GM12865 (cell line): Measurements from ENCODE around the gene OR5F1.

Experiments used
- DNase-seq: peaks from one replicate; pipeline ENCODE4 v3.0.0; 2010; ENCODE audit warnings: low read depth
- H3K4me3 ChIP-seq: 2 replicates; pipeline ENCODE4 v1.5.1; 2011; ENCODE audit warnings: mild to moderate bottlenecking, low read depth, low read length, control low read depth
- TF ChIP-seq, protein P1 (sequence below): IDR thresholded peaks from 2 replicates; pipeline ENCODE4 v1.5.1; 2011; ENCODE audit warnings: low read length, control low read depth, low read depth, inconsistent platforms; ENCODE audit not compliant: insufficient read depth; ENCODE audit errors: missing control alignments

Gene OR5F1

DNA sequence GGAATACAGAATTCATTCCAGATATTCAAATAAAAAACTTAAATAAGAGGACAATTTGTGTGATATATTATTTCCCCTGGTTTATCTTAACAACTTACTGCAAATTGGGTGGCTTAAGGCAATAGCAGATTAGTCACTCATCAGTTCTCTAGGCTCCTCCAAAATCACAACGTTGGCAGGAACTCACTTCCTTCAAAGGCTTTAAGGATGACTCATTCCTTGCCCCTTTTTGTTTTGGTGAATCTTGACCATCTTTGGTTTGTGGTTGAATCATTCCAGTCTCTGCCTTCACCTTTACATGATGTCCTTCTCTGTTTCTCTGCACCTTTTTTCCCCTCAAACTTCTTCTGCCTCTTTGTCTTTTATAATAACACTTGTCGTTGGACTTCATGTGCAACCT lies 28.0 kb downstream of the OR5F1 start:
- no peak for DNase-seq
- TF ChIP-seq, protein P1, sequence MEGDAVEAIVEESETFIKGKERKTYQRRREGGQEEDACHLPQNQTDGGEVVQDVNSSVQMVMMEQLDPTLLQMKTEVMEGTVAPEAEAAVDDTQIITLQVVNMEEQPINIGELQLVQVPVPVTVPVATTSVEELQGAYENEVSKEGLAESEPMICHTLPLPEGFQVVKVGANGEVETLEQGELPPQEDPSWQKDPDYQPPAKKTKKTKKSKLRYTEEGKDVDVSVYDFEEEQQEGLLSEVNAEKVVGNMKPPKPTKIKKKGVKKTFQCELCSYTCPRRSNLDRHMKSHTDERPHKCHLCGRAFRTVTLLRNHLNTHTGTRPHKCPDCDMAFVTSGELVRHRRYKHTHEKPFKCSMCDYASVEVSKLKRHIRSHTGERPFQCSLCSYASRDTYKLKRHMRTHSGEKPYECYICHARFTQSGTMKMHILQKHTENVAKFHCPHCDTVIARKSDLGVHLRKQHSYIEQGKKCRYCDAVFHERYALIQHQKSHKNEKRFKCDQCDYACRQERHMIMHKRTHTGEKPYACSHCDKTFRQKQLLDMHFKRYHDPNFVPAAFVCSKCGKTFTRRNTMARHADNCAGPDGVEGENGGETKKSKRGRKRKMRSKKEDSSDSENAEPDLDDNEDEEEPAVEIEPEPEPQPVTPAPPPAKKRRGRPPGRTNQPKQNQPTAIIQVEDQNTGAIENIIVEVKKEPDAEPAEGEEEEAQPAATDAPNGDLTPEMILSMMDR, result no peak
- H3K4me3 ChIP-seq, result no peak overlapping the region

DNA sequence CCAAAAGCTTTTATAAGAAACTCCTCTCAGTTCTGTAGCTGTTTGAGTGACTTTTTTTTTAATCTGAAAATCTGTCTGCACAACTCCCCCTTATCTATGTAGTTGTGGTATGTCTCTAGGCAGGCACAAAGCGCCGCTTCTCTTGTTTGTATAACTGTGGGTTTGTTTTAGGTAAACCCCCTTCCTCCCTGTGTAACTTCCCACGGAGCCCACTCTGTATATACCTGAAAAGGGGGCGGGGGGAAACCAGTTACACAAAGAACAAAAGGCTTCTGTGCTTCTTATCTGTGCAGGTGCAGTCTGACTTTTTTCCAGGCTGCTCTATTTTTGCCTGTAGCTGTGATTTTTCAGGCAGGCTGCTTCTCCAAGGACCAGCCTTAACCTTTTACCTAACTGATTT lies 37.9 kb downstream of the OR5F1 start:
- no peak overlapping the region for H3K4me3 ChIP-seq
- DNase-seq, result no peak
- TF ChIP-seq, protein P1, result no peak

DNA sequence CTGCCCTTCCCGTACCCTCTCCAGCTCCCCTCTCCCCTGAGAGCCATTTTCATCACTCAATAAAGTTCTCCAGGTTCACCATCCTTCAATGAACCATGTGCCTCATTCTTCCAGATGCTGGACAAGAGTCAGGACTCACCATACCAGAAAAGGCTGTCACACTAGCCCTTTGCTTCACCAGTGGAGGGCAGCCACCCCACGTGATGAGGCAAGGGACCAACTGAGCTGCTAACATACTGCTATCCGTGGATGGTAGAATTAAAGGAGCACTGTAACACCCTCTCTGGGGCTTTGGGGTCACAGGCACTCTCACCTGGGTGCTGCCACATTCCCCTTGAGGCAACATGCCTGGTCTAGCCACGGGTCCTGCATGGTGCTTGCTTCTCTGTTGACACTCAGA lies 45.1 kb downstream of the OR5F1 start:
- no peak for DNase-seq
- TF ChIP-seq, protein P1, result no peak
- H3K4me3 ChIP-seq, result no peak overlapping the region
